Right ventricle myocardium inferior (tissue), 1 donor: Measurements from ENCODE around the gene HOMER2. TPM values are rescaled to one million over a fixed set of nuclear protein-coding genes. Genes with fewer than 3 reads are reported as not detected.
A peak's percentile ranks its signal among the peaks of the same experiment; 100 is the strongest.

Source experiments
- ATAC-seq: fragments of 200-7000 bp; cut with Tn5 transposase; one replicate; pipeline ENCODE4 v1.9.1; 2020; ENCODE audit warnings: mild to moderate bottlenecking, moderate library complexity
- DNase-seq: peaks from one replicate; pipeline ENCODE4 v3.0.0; 2021; ENCODE audit errors: missing footprints
- intact Hi-C: fragments of 100-400 bp; cut with DNase I; formaldehyde crosslinking; loops from one replicate; pipeline ENCODE4 v1.11.0; 2022
- total RNA-seq: library from RNA; stranded (reverse); fragmentation: NEBNext Ultra II Directional; extraction: Animal tissue kit (Norgen Biotek cat#: 25700); gene quantifications from one replicate; pipeline ENCODE4 v1.2.1, GENCODE V29; 2021
- donor health status: DM: no; HTN: yes; CAD: no; lungs with severe emphysema.

The HOMER2 gene
- total RNA-seq, 1 donor from 2014 or later = 53.7 TPM

DNA sequence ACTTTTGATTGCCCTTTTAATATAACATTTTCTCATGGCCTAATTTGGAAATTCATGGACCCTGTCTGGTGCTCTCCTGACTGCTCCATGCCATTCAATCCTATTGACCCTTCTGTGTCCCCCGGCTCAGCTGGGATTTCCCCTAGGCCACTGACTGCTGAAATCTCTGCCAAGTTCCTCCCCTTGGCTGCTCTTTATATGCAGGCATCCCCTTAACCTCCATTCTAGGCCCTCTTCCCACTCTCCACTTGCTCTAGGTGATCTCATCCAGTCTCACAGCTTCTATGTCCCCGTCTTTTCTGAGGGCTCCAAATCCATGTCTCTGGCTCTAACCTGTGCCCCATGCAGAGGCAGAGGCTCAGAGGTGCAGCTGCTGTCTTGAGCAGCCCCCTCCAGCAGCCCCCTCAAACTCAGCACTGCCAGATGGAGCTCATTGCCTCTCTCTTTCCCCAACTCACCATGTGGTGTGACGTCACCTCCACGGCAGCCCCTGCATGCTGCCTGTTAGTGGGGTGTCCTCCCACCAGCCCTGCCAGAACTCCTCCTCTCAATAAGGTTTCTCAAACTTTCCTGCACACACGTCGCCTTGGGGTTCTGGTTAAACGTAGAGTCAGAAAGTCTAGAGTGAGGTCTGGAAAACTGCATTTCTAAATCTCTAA lies 153.2 kb downstream of the HOMER2 start:
- intact Hi-C loops = no loop called here
- no peak for DNase-seq
- ATAC-seq = peak; percentile 65

Other genes with a start within 250 kb of the HOMER2 start
- 0.54 TPM for gene AP3B2, start 242.8 kb downstream of the HOMER2 start, total RNA-seq
- gene FSD2, start 146.7 kb downstream of the HOMER2 start, total RNA-seq = 144 TPM
- gene WHAMM, start 143.1 kb downstream of the HOMER2 start, total RNA-seq = 5.7 TPM
- 12.8 TPM for gene RAMAC, start 33.5 kb upstream of the HOMER2 start, total RNA-seq
- 11.1 TPM for gene C15orf40, start 58.9 kb upstream of the HOMER2 start, total RNA-seq
- gene BTBD1, start 114.5 kb upstream of the HOMER2 start, total RNA-seq = 150 TPM
- gene TM6SF1, start 154.9 kb upstream of the HOMER2 start, total RNA-seq = 5.0 TPM